CD4-positive, alpha-beta T cell treated with Interleukin-17A for 4 hours (primary cell): ENCODE results near the gene KIAA1671.

Source experiments
- DNase-seq: peaks from one replicate; pipeline ENCODE4 v3.0.0-alpha.2; 2020; ENCODE audit warnings: mixed read lengths

The KIAA1671 gene

GRCh38 chr22:25120761-25121212, 168.3 kb downstream of the KIAA1671 start:
- DNase-seq, result no peak

GRCh38 chr22:25122136-25122764, 169.7 kb downstream of the KIAA1671 start:
- DNase-seq, result no peak

- no peak for DNase-seq
These were observed 171.2 kb downstream of the KIAA1671 start for GRCh38 chr22:25123677-25124076.

GRCh38 chr22:25125693-25126357, 173.3 kb downstream of the KIAA1671 start:
- DNase-seq, result no peak

- DNase-seq, result no peak
These were observed 174.0 kb downstream of the KIAA1671 start for GRCh38 chr22:25126510-25126909.

- no peak for DNase-seq
These were observed 174.8 kb downstream of the KIAA1671 start for GRCh38 chr22:25127318-25127717.

GRCh38 chr22:25130462-25130861, 177.9 kb downstream of the KIAA1671 start:
- DNase-seq, result no peak

- DNase-seq, result peak; percentile 12
These were observed 178.8 kb downstream of the KIAA1671 start for GRCh38 chr22:25131198-25131887.

GRCh38 chr22:25134028-25134427, 181.5 kb downstream of the KIAA1671 start:
- DNase-seq, result no peak

- DNase-seq, result no peak
These were observed 181.9 kb downstream of the KIAA1671 start for GRCh38 chr22:25134451-25134850.

- no peak for DNase-seq
These were observed 184.5 kb downstream of the KIAA1671 start for GRCh38 chr22:25136953-25137576.

GRCh38 chr22:25137577-25138525, 185.3 kb downstream of the KIAA1671 start:
- DNase-seq, result no peak

- DNase-seq, result no peak
These were observed 186.5 kb downstream of the KIAA1671 start for GRCh38 chr22:25139062-25139461.

- DNase-seq, result no peak
These were observed 189.6 kb downstream of the KIAA1671 start for GRCh38 chr22:25142102-25142501.

GRCh38 chr22:25143156-25144076, 190.9 kb downstream of the KIAA1671 start:
- DNase-seq, result no peak

GRCh38 chr22:25144522-25144921, 192.0 kb downstream of the KIAA1671 start:
- no peak for DNase-seq

- no peak for DNase-seq
These were observed 193.8 kb downstream of the KIAA1671 start for GRCh38 chr22:25146307-25146706.

- no peak for DNase-seq
These were observed 194.6 kb downstream of the KIAA1671 start for GRCh38 chr22:25146906-25147641.

GRCh38 chr22:25147642-25147928, 195.1 kb downstream of the KIAA1671 start:
- no peak for DNase-seq

- DNase-seq, result no peak
These were observed 195.7 kb downstream of the KIAA1671 start for GRCh38 chr22:25148149-25148691.
